DMS153 treated with DMSO at 0.1 percent for 48 hours (cell line): ENCODE data around the gene ADAMTS17.
"Not testable (repeated sequence)": the region's sequence is repeated elsewhere in the genome, so short reads cannot be mapped to it uniquely, and the experiment has no call there.

Experiments used
- DNase-seq: peaks from one replicate; lab custom pipeline; 2025; ENCODE audit not compliant: unreplicated experiment; lab: John Stamatoyannopoulos, UW

The ADAMTS17 gene

DNA sequence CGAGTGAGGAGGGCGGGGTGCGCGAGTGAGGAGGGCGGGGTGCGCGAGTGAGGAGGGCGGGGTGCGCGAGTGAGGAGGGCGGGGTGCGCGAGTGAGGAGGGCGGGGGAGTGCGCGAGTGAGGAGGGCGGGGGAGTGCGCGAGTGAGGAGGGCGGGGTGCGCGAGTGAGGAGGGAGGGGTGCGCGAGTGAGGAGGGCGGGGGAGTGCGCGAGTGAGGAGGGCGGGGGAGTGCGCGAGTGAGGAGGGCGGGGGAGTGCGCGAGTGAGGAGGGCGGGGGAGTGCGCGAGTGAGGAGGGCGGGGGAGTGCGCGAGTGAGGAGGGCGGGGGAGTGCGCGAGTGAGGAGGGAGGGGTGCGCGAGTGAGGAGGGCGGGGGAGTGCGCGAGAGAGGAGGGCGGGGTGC, 415.2 kb downstream of the ADAMTS17 start:
- not testable (repeated sequence) for DNase-seq

DNA sequence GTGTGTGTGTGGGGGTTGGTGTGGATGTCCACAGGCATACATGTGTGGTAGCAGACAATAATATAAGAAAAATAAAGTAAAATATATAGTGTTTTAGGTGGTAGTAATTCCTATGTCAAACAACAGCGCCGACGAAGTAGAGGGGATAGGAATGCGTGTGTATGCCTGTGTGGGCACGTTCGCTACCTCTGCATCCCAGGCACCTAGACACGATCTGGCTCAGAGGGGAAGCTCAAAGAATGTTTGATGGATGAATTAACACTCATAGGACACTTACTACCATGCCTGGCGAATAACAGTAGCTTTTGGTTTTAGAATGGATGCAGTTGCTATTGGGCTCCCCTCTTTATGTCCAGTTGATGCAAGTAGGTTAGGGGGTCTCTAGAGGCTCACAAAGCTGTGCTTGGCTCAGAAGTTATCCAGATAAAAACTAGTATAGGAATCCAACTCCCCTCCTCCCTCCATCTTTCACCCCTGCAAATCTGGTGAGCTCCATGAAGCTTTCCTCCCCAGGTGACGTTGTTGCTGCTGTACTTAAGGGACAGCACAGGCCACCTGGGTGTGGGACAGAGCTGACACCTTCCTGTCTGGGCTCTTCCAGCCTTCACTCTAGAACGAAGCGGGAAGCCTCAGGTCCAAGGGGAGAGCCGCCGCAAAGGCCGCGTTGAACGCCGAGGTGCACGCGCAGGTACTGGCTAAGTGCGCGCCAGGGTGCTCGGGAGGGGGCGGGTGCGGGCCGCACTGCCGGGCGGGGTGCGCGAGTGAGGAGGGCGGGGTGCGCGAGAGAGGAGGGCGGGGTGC, 415.9 kb downstream of the ADAMTS17 start:
- no peak for DNase-seq

DNA sequence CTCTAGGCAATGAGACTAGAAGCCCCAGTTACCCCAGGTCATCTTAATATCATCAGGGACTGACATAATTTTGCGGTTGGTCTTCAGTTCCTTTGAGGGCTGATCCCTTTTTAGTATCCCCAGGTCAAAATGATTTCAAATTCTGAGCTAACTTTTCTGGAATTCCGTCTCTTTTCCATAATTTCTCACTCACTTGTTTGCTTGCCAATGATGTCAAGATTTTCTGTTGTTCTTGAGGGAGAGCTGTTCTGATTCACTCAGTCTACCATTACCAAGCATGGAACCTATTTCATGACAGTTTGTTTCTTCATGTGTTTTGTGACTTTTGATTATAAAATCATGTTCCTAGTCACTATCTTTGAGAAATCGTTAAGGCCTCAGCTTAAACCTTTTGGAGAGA, 418.1 kb downstream of the ADAMTS17 start:
- DNase-seq: no peak
